ENCODE results near the gene WBP1L. TPM values are rescaled to one million over a fixed set of nuclear protein-coding genes. Genes with fewer than 3 reads are reported as not detected.

The WBP1L gene
- total and polyA plus RNA-seq, 2 of the 13 experiments (the other 11 are each of a cell fraction or from before 2014, with no cell fraction given) = 8.3 to 12.3 TPM

GRCh38 chr10:102714621-102715455 lies 28.9 kb upstream of the WBP1L start, which contains the start of gene SFXN2 (continued):
- TF ChIP-seq ZNF740 (CRISPR knock-in tag; IDR thresholded peaks at IDR 0.05) (no peak), CCDC6 (CRISPR knock-in tag; IDR thresholded peaks at IDR 0.05) (peak; percentile 78; the same call in 1 of the 2 replicates), CBX5 (CRISPR knock-in tag; IDR thresholded peaks at IDR 0.05; ENCODE audit: borderline replicate concordance) (no peak), RFX1 (IDR thresholded peaks at IDR 0.05) (no peak), JUN (CRISPR knock-in tag; IDR thresholded peaks at IDR 0.05) (no peak), ZNF512 (CRISPR knock-in tag; IDR thresholded peaks at IDR 0.05) (no peak), ZBTB40 (IDR thresholded peaks at IDR 0.05) (no peak), ZBTB40 (CRISPR knock-in tag; IDR thresholded peaks at IDR 0.05) (no peak), RXRA (CRISPR knock-in tag; IDR thresholded peaks at IDR 0.05) (peak; percentile 49; the same call in 1 of the 2 replicates), ZNF431 (CRISPR knock-in tag; IDR thresholded peaks at IDR 0.05; ENCODE audit: borderline replicate concordance, low read depth) (no peak), ZBTB14 (CRISPR knock-in tag; IDR thresholded peaks at IDR 0.05) (no peak), ZNF781 (CRISPR knock-in tag; IDR thresholded peaks at IDR 0.05; ENCODE audit: borderline replicate concordance, not compliant biosample characterization) (peak; percentile 73), MAF1 (CRISPR knock-in tag; IDR thresholded peaks at IDR 0.05; ENCODE audit: borderline replicate concordance) (no peak)
